Stimulated activated naive CD4-positive, alpha-beta T cell (primary cell): ENCODE results near the gene DEUP1.
"Not testable (repeated sequence)": the region's sequence is repeated elsewhere in the genome, so short reads cannot be mapped to it uniquely, and the experiment has no call there.

Experiments used
- DNase-seq, 6 experiments: peaks; one replicate each; lab custom pipeline; 2025; lab: John Stamatoyannopoulos, UW

Gene DEUP1, protein sequence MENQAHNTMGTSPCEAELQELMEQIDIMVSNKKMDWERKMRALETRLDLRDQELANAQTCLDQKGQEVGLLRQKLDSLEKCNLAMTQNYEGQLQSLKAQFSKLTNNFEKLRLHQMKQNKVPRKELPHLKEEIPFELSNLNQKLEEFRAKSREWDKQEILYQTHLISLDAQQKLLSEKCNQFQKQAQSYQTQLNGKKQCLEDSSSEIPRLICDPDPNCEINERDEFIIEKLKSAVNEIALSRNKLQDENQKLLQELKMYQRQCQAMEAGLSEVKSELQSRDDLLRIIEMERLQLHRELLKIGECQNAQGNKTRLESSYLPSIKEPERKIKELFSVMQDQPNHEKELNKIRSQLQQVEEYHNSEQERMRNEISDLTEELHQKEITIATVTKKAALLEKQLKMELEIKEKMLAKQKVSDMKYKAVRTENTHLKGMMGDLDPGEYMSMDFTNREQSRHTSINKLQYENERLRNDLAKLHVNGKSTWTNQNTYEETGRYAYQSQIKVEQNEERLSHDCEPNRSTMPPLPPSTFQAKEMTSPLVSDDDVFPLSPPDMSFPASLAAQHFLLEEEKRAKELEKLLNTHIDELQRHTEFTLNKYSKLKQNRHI

DNA sequence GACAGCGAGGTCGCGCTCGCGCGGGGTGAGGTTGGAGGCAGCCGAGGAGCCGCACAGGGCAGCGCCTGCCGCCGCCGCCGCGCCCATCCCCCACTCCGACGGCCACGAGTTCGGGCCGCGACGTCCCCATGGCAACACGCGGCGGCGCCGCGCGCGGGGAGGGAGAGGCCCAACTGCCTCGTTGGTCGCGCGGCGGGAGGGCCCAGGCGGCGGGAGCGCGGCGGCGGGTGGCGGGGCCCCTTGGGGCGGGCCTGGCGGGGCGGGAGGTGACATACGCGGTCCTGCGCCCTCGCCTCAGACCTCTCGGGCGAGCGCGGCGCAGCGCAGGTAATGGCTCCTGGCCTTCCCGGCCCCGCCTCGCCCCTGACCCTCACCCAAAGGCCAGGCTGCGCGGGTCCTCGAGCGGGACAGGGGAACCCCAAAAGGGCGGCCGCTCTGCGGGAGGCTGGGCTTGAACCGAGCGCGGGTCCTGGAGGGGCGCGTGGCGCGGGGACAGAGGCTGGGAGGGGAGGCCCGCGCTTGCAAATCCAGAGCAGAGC lies at the start of gene DEUP1:
DEUP1 (plus strand) TSS at position 297 of the 539 bp plus-strand sequence. CDS start 1,518 bp downstream, outside the sequence.
- DNase-seq = no peak

- DNase-seq = no peak
Measured at GRCh38 chr11:93285430-93285829, 45.1 kb upstream of the DEUP1 start.

- no peak for DNase-seq
Measured at GRCh38 chr11:93287434-93287833, 43.1 kb upstream of the DEUP1 start.

- DNase-seq = no peak
Measured at GRCh38 chr11:93288079-93288478, 42.5 kb upstream of the DEUP1 start.

GRCh38 chr11:93288767-93289166 lies 41.8 kb upstream of the DEUP1 start:
- no peak for DNase-seq

- DNase-seq = no peak
Measured at GRCh38 chr11:93289782-93290463, 40.6 kb upstream of the DEUP1 start.

- DNase-seq = no peak
Measured at GRCh38 chr11:93291110-93291509, 39.4 kb upstream of the DEUP1 start.

DNA sequence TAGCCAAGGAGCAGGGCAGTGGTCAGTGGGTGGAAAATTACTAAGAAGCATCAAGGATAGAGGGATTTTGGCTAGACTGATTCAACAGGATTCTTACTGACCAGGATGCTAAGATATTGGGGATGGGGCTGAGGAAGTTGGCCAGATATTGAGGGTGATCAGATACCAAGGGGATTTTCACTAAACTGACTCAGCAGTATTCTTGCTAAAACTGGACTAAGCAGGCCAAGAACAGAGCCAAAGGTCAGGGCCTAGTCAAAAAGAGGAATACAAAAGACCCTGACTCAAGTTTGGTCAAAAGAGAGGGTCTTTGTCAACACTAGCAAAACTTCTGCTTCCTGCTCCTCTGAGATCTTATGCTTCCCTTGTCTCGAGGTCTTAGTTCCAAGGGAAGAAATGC lies 38.6 kb upstream of the DEUP1 start:
- no peak for DNase-seq

DNA sequence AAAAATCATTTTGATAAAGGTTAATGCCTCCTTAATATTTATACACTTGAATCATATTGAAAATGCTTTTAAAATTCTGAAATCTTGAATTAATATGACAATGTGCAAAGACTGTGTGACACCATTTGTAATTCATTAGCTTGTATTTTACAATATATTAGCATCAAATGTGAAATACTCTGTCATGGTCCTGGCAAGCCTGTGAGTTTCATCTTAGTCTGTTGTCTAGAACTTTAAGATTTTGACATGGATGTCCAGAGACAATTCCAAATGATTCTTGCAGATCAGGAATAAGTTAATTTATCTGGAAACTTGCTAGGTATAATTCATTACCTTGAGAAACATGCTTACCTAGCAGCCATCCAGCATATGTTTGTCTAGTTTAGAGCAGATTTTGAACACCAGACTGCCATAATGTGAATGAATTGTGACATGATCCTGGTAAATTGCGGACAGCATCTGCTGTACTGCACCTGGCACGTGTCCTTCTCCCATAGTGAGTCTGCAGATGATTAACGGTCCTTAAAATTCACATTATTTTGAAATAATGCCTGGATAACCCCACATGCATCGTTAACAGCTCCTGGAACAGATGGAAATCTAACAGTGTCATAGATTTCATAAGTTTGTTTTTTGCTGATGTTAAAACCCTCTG lies 34.5 kb upstream of the DEUP1 start:
- DNase-seq = no peak

DNA sequence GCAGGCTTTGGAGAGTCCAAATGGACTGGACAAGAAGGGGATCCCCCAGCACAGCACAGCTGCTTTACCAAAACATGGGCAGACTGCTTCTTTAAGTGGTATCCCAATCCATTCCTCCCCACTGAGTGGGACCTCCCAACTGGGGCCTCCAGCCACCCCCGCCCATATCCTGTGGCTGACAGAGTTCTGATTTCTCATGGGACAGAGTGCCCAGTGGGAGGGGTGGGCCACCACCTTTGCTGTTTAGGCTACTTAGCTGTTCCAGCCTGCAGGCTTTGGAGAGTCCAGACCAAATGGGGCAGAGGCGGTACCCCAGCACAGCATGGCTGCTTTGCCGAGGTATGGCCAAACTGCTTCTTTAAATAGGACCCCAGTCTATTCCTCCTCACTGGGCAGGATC lies 26.9 kb upstream of the DEUP1 start:
- no peak for DNase-seq

- not testable (repeated sequence) for DNase-seq
Measured at GRCh38 chr11:93314399-93314798, 16.1 kb upstream of the DEUP1 start.

GRCh38 chr11:93319224-93319839 lies 11.2 kb upstream of the DEUP1 start:
- DNase-seq = no peak

GRCh38 chr11:93320230-93320629 lies 10.3 kb upstream of the DEUP1 start:
- no peak for DNase-seq

DNA sequence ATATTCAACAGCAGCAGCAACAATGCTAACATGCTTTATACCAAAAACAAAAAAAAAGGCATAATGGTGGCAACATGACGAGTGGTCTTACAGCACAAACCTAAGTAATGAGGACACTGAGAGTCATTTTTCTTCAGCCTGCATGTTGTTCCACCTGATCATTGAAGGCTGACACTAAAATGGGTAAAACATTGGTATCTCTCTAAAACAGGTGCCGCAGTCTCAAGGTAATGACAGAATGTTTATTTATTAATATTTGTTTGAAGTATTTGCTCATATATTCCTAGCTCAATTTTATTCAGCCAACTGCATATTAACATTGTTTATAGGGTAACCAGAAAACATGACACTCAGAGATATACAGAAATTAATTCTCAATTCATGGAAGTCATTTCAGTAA lies 8.3 kb upstream of the DEUP1 start:
- no peak for DNase-seq

- no peak for DNase-seq
Measured at GRCh38 chr11:93323747-93324146, 6.8 kb upstream of the DEUP1 start.

DNA sequence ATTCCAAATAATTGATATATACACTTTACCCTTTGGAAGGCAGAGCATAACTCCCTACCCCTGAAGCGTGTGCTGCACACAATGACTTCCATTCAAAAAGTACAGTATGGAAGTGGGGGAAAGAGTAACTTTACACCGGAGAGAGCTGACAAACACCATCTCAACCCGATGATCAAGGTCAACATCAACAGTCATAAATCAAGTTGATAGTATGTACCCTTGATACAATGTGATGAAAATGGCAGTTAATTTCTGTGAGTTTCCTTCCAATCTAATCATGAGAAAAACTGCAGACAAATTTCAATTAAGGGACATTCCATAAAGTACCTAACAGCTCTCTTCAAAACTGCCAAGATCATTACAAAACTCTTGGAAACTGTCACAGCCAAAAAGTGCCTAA lies 6.0 kb upstream of the DEUP1 start:
- no peak for DNase-seq

DNA sequence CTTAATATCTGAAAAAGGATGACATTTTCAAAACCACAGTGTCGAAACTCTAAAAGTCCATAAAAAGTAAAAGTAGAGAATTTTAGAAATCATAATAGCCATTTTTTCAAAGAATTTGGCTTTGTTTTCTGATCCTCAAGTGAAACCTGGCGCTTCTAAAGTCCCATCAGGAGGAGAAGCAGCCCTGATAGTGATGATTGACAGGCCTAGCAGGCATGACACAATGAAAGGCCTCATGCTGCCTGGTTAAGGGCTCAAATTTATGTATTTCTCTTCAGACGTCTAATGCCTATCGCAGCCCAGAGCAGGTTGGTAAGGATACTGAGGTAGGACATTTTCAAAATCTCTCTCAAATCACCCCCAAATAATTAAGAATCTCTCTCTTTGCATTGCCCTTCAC lies 3.9 kb upstream of the DEUP1 start:
- DNase-seq = no peak

DNA sequence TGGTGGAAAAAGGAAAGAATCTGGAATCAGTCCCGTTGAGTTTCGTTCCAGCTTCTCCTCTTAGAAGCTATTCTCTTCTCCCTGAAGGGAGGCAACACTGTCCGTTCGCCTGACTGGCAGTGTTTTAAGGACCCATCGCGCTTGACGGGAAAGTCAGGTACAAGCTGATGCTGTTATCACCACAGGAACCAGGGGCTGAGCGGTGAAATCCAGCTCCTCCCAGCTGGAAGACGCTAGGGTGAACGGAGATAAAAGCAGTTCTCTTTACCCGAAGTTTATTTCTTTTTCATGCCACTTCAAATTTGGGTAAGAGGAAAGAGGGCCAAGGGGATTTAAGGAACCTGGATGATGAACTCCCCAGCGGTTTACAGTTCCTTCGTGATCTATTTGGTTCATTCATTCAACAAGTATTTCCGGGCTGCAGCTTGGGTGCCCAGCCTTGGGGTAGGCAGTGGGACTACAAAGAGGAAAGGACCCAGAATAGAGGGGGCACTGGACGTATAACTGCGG lies 551 bp upstream of the DEUP1 start:
- DNase-seq = no peak

- no peak for DNase-seq
Measured at GRCh38 chr11:93340223-93340622, 9.7 kb downstream of the DEUP1 start.

DNA sequence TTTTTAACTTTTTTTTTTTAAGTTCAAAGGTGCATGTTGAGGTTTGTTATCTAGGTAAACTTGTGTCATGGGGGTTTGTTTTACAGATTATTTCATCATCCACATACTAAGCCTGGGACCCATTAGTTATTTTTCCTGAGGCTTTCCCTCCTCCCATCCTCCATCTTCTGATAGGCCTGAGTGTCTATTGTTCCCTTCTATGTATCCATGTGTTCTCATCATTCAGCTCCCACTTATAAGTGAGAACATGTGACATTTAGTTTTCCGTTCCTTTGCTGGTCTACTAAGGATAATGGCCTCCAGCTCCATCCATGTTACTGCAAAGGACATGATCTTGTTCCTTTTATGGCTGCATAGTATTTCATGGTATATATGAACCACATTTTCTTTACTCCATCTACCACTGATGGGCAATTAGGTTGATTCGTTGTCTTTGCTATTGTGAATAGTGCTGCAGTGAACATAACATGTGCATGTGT lies 14.4 kb downstream of the DEUP1 start:
- no peak for DNase-seq

DNA sequence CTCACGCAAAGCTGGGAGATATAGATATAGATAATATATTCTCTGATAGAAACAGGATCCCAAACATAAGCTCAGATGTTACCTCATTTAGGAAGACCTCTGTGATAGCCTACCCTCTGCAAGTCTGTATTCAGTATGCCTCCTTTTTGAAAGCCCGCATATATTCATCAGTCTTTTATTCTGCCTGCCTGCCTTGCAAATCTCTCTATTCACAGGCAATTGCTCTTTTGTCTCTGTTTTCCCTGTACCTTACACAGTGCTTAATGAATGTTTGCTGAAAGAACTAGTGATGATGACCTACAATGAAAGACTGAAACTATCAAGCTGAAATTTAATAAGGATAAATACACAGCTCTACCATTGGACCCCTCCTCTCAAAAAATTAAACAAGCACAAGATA lies 18.4 kb downstream of the DEUP1 start:
- no peak for DNase-seq
